NCI-H1694 (cell line): ENCODE measurements around the gene TMEM97.

Experiments used
- DNase-seq: peaks from one replicate; lab custom pipeline; 2025; lab: John Stamatoyannopoulos, UW

The TMEM97 gene

GRCh38 chr17:28365487-28365886 lies 46.5 kb downstream of the TMEM97 start:
- peak; percentile 24 for DNase-seq

DNA sequence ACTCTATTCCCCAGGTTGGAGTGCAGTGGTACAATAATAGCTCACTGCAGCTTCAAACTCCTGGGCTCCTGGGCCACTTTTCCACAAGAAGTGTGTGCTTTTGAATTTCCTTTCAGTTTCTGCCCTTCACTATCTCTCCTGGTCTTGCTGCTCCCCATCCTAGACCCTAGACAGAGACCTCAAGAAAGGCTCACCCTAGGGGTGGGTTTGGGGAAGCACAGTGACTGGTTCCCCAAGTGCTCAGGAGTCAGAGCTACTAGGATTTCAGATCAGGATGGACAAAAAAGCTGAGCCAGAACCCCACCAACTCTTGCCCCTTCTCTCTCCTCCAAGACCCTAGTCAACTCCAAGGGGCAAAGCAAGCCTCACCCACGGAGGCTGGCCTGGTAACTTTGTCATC lies 47.6 kb downstream of the TMEM97 start:
- DNase-seq: no peak

DNA sequence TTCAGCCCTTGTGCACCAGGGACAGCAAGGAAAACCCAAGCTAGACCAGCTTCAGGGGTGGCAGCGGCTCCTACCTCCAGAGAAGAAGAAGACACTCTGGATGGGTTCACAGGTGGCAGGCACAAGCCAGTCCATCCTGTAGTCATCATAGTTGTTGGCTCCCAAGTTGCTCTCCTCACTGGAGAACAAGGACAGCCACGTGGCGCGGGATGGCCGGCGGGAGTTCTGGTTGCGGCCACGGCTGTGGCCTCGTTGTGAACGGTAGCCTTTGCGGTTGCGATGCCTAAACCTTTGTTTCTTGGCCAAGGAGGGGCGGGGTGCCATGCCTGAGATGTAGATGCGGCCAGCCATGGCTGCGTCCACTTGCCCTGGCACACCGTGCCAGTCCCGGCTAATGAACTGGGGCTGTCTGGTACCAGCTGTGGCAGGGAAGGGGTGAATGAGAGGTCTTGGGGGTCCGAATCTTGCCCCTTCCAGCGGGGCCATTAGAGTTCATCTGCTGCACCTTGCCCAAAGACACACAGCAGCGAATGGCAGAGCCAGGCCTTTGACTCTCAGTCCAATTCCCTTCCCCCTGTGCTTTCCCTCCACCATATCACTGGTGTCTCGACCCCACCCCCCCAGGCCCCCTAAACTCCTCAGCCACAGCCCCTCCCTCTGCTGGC lies 48.8 kb downstream of the TMEM97 start:
- DNase-seq: no peak

DNA sequence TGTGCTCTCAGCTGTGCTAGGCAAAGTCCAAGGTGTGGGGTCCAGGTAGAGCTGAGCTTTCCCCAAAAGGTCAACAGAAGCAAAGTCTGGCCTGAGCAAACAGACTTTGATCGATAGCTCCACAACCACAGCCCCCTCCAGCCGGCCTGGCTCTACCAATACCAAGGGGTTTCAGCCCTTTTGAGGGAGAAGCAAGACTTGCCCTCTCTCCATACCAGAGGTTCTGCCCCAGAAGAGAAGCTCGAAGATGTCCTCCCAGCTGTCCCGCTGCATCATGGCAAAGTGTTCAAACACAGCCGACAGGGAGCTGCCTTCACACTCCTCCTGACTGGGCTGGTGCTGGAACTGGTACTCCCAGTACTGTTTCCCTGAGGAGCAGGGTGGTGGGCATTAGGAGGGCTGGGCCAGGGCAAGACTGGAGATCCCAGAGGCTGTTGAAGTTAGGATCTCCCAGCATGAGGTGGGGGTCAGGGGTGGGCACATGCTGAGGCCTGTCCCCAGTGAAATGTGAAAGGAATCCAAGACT lies 49.4 kb downstream of the TMEM97 start:
- DNase-seq: no peak

GRCh38 chr17:28368915-28369683 lies 50.1 kb downstream of the TMEM97 start:
- DNase-seq: no peak

- DNase-seq: no peak
Measured at GRCh38 chr17:28369684-28370034, 50.7 kb downstream of the TMEM97 start.

- no peak for DNase-seq
Measured at GRCh38 chr17:28370035-28370743, 51.2 kb downstream of the TMEM97 start, which contains the start of gene VTN. TSS of gene VTN (minus strand) at chr17:28370307. CDS start at chr17:28370203, 104 bp downstream.

DNA sequence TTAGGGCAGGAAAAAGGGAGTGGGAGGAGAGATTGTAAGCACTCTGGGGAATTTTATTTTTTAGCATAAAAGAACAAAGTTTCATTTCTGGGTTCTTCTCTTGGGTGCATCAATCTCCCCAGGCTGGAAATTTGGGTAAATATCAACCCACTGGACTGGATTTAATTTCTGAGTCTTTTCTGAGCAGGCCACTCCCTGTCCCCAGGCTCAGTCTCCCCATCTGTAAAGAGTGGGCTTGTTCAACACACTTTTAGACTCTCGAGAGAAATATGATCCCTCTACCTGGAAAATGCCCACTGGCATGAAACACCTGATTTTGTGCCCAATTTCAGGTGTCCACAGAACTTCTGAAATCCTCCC lies 51.7 kb downstream of the TMEM97 start:
- DNase-seq: no peak

- DNase-seq: peak; percentile 91
Measured at GRCh38 chr17:28371245-28372202, 52.5 kb downstream of the TMEM97 start, which contains the start of gene SARM1. TSS of gene SARM1 (plus strand) at chr17:28371694. CDS start at chr17:28372033, 339 bp downstream.

GRCh38 chr17:28372203-28372944 lies 53.4 kb downstream of the TMEM97 start:
- no peak for DNase-seq

GRCh38 chr17:28372945-28373274 lies 53.9 kb downstream of the TMEM97 start:
- DNase-seq: no peak
